Inflammatory macrophage treated with lipopolysaccharide for 4 hours (primary cell): ENCODE data around the gene NOP10.
"Not testable (repeated sequence)": the region's sequence is repeated elsewhere in the genome, so short reads cannot be mapped to it uniquely, and the experiment has no call there.

Source experiments
- DNase-seq: peaks from one replicate; pipeline ENCODE4 v3.0.0-alpha.2; 2020

Gene NOP10

GRCh38 chr15:34342737-34343575, at the start of gene NOP10, which contains the start of gene NUTM1:
NOP10 (minus strand) TSS chr15:34343136; CDS start chr15:34343073, 63 bp downstream.
NUTM1 (plus strand) TSS chr15:34343315; CDS start chr15:34343697, 382 bp downstream.
- DNase-seq: peak; percentile 90

- not testable (repeated sequence) for DNase-seq
Observed at GRCh38 chr15:34389594-34390086, 46.7 kb upstream of the NOP10 start.

DNA sequence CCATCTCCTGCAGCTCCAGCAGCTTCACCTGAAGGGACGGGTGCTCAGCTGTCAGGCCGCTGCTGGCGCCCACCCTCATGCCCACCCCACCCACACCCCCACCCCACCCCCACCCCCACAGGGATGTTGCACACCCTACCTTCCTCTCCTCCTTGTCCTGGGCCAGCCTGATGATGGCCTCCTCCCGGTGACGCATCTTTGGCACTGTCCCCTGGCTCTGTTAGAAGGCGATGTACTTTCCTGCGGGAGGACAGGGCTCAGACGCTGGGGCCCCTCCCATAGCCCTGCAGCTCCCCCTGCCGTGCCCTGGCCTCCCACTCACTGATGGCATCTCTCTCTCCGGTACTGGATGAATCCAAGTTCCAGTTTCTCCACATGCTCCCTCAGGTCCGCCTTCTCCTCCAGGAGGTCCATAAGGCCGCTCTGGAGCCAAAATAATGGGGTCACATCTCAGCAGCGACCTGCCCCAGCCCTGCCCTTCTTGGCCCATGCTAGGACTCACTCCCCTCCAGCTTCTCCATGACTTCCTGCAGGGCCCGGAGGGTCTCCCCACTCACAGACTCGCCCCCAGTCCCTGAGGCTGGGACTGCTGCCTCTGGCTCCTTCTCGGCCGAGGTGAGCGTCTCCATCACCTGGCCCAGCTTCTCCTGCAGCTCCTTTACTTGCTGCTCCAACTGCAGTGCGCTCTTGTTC, 39.0 kb upstream of the NOP10 start:
- not testable (repeated sequence) for DNase-seq

- not testable (repeated sequence) for DNase-seq
Observed at GRCh38 chr15:34380491-34380890, 37.6 kb upstream of the NOP10 start.

- no peak for DNase-seq
Observed at GRCh38 chr15:34376856-34377255, 33.9 kb upstream of the NOP10 start.

- DNase-seq: not testable (repeated sequence)
Observed at GRCh38 chr15:34375541-34375940, 32.6 kb upstream of the NOP10 start.

DNA sequence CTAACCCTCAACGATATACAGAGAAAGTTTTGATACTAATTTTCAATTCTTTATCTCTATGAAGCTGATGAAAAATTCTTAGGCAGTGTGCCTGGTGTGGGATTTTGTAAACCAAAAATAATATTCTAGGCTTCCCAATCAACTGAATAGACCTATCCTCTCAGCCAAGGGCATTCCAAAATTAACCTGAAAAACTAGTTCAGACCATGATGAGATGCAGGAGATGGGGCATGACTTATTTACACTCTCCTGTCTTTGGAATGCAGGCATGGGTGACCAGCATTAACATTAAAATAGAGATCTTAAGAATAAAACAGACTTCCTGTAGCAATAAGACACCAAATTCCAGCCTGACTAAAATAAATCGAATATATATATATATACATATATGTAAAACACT, 31.9 kb upstream of the NOP10 start:
- no peak for DNase-seq

GRCh38 chr15:34373951-34374350, 31.0 kb upstream of the NOP10 start:
- DNase-seq: no peak

- DNase-seq: no peak
Observed at GRCh38 chr15:34370643-34371042, 27.7 kb upstream of the NOP10 start.

DNA sequence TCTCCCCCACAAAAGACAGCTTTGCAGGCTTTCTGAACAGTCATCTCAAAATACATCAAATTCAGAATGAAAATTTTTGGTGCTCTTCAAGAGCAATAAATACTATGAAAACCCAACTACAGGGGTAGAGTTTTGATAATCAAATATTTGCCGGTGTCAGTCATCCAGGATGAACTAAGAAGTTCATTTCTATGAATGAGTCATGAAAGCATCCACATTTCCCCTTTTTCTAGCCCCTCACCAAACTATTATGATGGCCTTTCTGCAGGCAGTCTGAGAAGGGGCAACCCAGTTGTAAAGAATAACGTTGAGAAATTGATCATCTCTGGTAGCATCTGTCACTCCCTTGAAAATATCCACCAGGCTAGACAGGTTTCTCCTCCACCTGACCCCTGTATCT, 27.2 kb upstream of the NOP10 start:
- DNase-seq: no peak

DNA sequence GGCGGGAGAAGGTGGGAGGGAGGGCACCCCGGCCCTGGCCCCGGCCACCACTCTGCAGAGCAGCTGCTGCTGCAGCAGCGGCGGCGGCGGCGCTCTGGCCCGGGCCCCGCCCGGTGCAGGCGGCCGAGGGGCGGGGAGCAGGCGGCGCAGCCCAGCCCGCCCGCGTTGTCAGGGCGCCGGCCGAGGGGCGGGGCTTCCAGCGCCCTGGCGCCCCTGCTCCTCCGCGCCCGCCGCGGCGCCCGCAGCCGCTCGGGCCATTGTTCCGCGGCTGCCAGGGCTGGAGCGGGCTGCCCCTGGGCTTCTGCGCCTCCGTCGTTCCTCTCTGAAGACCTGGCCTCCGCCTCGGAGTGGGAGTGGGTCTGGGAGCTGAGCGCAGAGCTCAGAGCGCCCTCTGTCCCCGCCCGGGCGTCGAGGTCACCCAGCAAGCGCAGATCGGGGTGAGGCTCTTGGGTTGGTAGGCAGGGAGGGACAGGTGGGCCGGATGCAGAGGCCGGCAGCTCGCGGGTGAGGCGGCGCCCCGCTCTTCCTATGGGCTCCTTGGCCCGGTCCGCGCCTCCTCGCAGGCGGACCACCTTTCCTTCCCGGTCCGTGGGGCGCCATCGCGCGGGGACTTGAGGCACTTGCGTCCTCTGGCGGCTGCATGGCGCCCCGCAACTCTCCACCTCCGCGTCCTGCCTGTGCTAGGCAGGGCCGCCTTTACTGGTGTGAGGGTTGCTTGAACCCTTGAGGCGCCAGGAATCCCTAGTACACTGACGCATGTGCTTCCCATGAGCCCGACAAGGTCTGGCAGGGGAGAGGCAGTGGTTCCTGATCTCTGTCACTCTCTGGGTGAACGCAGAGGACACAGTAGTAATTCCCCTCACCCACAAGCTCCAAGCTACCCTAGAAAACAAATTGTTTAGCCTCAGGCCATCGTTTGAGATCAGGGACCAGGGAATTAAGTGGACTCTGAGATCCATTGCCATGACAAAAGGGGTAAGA, 24.5 kb upstream of the NOP10 start, which contains the start of gene LPCAT4:
LPCAT4 (minus strand) TSS at position 96 of the 981 bp plus-strand sequence. CDS start 96 bp downstream, outside the sequence.
- DNase-seq: peak; percentile 88

GRCh38 chr15:34366271-34367065, 23.5 kb upstream of the NOP10 start:
- peak; percentile 7 for DNase-seq

GRCh38 chr15:34365836-34366235, 22.9 kb upstream of the NOP10 start:
- no peak for DNase-seq

DNA sequence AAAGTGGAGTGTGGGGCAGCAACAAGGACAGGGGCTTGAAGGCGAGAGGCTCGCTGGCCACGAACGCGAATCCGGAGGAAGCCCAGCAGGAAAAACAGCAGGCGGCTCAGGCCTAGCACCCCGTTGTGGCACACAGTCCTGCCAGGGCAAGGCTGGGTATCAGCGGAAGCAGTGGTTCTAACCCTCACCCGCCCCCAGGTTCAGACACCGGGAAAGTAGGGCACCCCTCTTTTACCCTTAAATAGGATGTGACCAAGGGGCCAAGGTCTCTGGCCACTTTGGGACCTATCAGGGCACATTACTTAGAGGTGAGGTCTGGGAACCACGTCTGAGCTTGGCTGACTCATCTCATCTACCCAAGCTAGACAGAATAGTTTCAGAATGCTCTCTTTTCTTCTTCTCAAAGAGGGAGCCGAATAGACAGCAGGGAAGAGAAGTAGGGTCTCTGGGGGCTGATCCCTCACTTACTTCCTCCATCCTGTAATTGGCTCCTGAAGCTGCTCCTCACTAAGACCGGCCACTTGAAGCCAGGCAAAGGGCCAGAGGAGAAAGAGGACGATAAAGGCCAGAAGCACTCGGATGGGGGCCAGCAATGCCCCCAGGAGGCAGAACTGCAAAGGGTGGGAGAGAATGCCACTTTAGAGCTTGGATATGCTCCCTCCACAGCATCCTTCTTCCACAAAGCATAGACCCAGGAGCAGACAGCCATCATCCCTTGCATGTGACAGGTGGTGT, 22.3 kb upstream of the NOP10 start:
- peak; percentile 11 for DNase-seq

GRCh38 chr15:34364041-34364440, 21.1 kb upstream of the NOP10 start:
- no peak for DNase-seq

- no peak for DNase-seq
Observed at GRCh38 chr15:34362047-34362773, 19.3 kb upstream of the NOP10 start.

DNA sequence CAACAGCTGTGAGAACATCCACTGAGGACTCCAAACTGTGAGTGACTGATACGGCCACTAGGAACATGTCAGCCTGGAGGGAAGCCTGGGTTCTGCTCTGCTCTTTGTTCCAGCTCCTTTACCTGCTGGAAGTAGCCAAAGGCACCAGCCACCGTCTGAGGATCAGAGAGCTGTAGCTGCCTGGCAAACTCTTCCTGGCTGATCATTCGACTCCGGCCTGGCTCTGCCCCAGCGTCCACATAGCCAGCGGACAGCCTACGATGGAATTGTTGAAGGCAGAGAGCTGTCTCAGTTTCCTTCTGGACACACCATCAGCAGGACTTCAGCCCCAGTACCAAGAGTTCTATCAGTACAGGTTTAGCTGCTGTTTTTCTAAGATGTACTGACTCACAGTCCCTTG, 18.3 kb upstream of the NOP10 start:
- no peak for DNase-seq

- DNase-seq: no peak
Observed at GRCh38 chr15:34360298-34360697, 17.4 kb upstream of the NOP10 start.

GRCh38 chr15:34359416-34359815, 16.5 kb upstream of the NOP10 start:
- DNase-seq: no peak

DNA sequence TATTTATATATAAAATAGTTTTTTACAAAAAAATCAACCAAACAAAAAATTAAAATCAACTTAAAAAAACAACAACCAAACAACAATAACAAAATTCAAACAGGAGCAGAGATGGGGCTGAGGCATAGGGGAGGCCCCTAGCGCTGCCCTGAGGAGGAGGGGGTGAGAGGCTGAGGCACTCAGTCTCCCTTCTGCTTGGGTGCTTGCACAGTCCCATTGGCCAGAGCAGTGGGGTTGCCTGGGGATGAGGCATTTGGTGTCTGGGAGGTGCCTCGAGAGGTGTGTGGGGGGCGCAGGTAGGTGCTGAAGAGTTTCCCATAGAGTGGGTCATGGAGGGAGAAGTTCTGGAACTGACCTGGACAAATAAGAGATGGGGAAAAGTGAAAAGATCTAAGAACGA, 16.0 kb upstream of the NOP10 start:
- no peak for DNase-seq
